ENCODE results near the gene SLC25A24.
"Not testable (repeated sequence)": the region's sequence is repeated elsewhere in the genome, so short reads cannot be mapped to it uniquely, and the experiment has no call there.

The SLC25A24 gene

GRCh38 chr1:108203582-108203981 is 3.4 kb upstream of the SLC25A24 start:
- not testable (repeated sequence) for H2BK5ac ChIP-seq (ENCODE audit: low read length); DNase-seq (ENCODE audit: low spot score); H3K23ac ChIP-seq (ENCODE audit: low read depth, low read length, poor library complexity); H3K4me2 ChIP-seq (ENCODE audit: insufficient read depth, low read length, poor library complexity, severe bottlenecking); H4K8ac ChIP-seq (ENCODE audit: low read depth, low read length); H3K18ac ChIP-seq (ENCODE audit: low read length); H3K4me1 ChIP-seq (ENCODE audit: control insufficient read depth in 2 of 2, insufficient read depth in 1 of 2, low read depth in 1 of 2, low read length in 2 of 2); H2AFZ ChIP-seq (ENCODE audit: low read length); H3K9me3 ChIP-seq (replicated peaks in 1 of 2; ENCODE audit: control insufficient read depth in 2 of 2, insufficient read depth in 1 of 2, low read depth in 1 of 2, low read length in 2 of 2); H3K9ac ChIP-seq (ENCODE audit: low read depth, low read length, poor library complexity); H3K4me3 ChIP-seq (ENCODE audit: low read length in 2 of 2); H3K79me1 ChIP-seq (ENCODE audit: low read depth, low read length); H3K4ac ChIP-seq (ENCODE audit: low read length); H3K36me3 ChIP-seq (replicated peaks in 1 of 2; ENCODE audit: control insufficient read depth in 2 of 2, insufficient read depth in 2 of 2, low read length in 2 of 2); H3K27ac ChIP-seq (replicated peaks; ENCODE audit: low read length); H2BK12ac ChIP-seq (ENCODE audit: low read length); H3K27me3 ChIP-seq (ENCODE audit: control insufficient read depth in 3 of 3, insufficient read depth in 3 of 3, low read depth in 1 of 3, low read length in 3 of 3); H3K14ac ChIP-seq (ENCODE audit: low read length); H4K91ac ChIP-seq (ENCODE audit: low read depth, low read length, poor library complexity); H2BK120ac ChIP-seq (ENCODE audit: low read depth, low read length); H2BK15ac ChIP-seq (ENCODE audit: low read length); H2AK5ac ChIP-seq (ENCODE audit: low read depth, low read length)
- WGBS, 2 donors (ENCODE audit: extremely low coverage in 2 of 2, insufficient read length in 2 of 2, insufficient replicate concordance in 1 of 2): no CpG with 5 or more reads among the region's 3 CpGs

- peaks cover 3% of the 10 kb centered on the region for H3K79me1 ChIP-seq (ENCODE audit: low read depth, low read length)
- no peak overlapping the region for H3K4me3 ChIP-seq (ENCODE audit: low read length in 2 of 2)
- H3K36me3 ChIP-seq (replicated peaks in 1 of 2; ENCODE audit: control insufficient read depth in 2 of 2, insufficient read depth in 2 of 2, low read length in 2 of 2): peaks cover 5 to 17% of the 10 kb centered on the region in 2 donors
- no peak overlapping the region for H3K4ac ChIP-seq (ENCODE audit: low read length)
- no peak overlapping the region for H2BK15ac ChIP-seq (ENCODE audit: low read length)
- H2BK12ac ChIP-seq (ENCODE audit: low read length): no peak overlapping the region
- WGBS, 2 donors (ENCODE audit: extremely low coverage in 2 of 2, insufficient read length in 2 of 2, insufficient replicate concordance in 1 of 2): no CpG with 5 or more reads among the region's 5 CpGs
- H3K27ac ChIP-seq (replicated peaks; ENCODE audit: low read length): no peak overlapping the region
- no peak overlapping the region for H3K18ac ChIP-seq (ENCODE audit: low read length)
- peaks cover 0 to 19% of the 10 kb centered on the region in 2 donors for H3K9me3 ChIP-seq (replicated peaks in 1 of 2; ENCODE audit: control insufficient read depth in 2 of 2, insufficient read depth in 1 of 2, low read depth in 1 of 2, low read length in 2 of 2)
- H2BK5ac ChIP-seq (ENCODE audit: low read length): no peak overlapping the region
- no peak overlapping the region for H3K4me2 ChIP-seq (ENCODE audit: insufficient read depth, low read length, poor library complexity, severe bottlenecking)
- H3K23ac ChIP-seq (ENCODE audit: low read depth, low read length, poor library complexity): no peak overlapping the region
- no peak for DNase-seq (ENCODE audit: low spot score)
- H2AK5ac ChIP-seq (ENCODE audit: low read depth, low read length): no peak overlapping the region
- no peak overlapping the region for H3K9ac ChIP-seq (ENCODE audit: low read depth, low read length, poor library complexity)
- no peak overlapping the region for H4K8ac ChIP-seq (ENCODE audit: low read depth, low read length)
- no peak overlapping the region for H3K14ac ChIP-seq (ENCODE audit: low read length)
- H3K4me1 ChIP-seq (ENCODE audit: control insufficient read depth in 2 of 2, insufficient read depth in 1 of 2, low read depth in 1 of 2, low read length in 2 of 2): peaks cover 6% of the 10 kb centered on the region in 2 donors
- H3K27me3 ChIP-seq (ENCODE audit: control insufficient read depth in 3 of 3, insufficient read depth in 3 of 3, low read depth in 1 of 3, low read length in 3 of 3): no peaks in the 10 kb centered on the region
- no peak overlapping the region for H2BK120ac ChIP-seq (ENCODE audit: low read depth, low read length)
- no peak overlapping the region for H4K91ac ChIP-seq (ENCODE audit: low read depth, low read length, poor library complexity)
- H2AFZ ChIP-seq (ENCODE audit: low read length): no peak overlapping the region
Observed at GRCh38 chr1:108201687-108202086, 1.5 kb upstream of the SLC25A24 start.

DNA sequence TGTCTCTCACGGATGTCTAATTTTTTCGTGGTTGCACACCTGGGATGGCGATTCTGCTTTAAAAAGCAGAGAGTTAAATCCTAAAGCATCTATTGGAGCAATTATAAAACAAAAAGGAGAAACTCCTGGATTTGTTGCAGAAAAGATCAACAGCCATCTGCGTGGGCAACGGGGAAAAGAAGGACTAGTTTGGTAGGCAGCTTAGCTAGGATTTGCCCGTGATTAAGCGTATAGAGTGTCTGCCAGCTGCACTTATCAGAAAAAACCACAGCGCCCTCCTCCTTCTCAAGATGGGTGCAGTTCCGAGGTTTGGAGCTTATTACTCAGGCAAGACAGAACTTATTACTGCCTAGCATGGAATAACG is 526 bp upstream of the SLC25A24 start:
- Histone ChIP-seq H3K27ac (replicated peaks; ENCODE audit: low read length) (peak overlapping the region; percentile 55), H4K8ac (ENCODE audit: low read depth, low read length) (no peak overlapping the region), H3K4me1 (ENCODE audit: control insufficient read depth in 2 of 2, insufficient read depth in 1 of 2, low read depth in 1 of 2, low read length in 2 of 2) (peaks cover 6% of the 10 kb centered on the region in 2 donors), H3K4me3 (ENCODE audit: low read length in 2 of 2) (peak overlapping the region; percentile 95 to 99), H2BK5ac (ENCODE audit: low read length) (no peak overlapping the region), H3K14ac (ENCODE audit: low read length) (no peak overlapping the region), H3K9ac (ENCODE audit: low read depth, low read length, poor library complexity) (peak overlapping the region; percentile 91), H3K9me3 (replicated peaks in 1 of 2; ENCODE audit: control insufficient read depth in 2 of 2, insufficient read depth in 1 of 2, low read depth in 1 of 2, low read length in 2 of 2) (peaks cover 0 to 29% of the 10 kb centered on the region in 2 donors), H3K4ac (ENCODE audit: low read length) (no peak overlapping the region), H2AK5ac (ENCODE audit: low read depth, low read length) (no peak overlapping the region), H4K91ac (ENCODE audit: low read depth, low read length, poor library complexity) (no peak overlapping the region), H3K27me3 (ENCODE audit: control insufficient read depth in 3 of 3, insufficient read depth in 3 of 3, low read depth in 1 of 3, low read length in 3 of 3) (no peaks in the 10 kb centered on the region), H3K23ac (ENCODE audit: low read depth, low read length, poor library complexity) (peak overlapping the region; percentile 99), H3K4me2 (ENCODE audit: insufficient read depth, low read length, poor library complexity, severe bottlenecking) (peak overlapping the region; percentile 90), H2BK15ac (ENCODE audit: low read length) (no peak overlapping the region), H3K36me3 (replicated peaks in 1 of 2; ENCODE audit: control insufficient read depth in 2 of 2, insufficient read depth in 2 of 2, low read length in 2 of 2) (peaks cover 5 to 28% of the 10 kb centered on the region in 2 donors), H2BK120ac (ENCODE audit: low read depth, low read length) (no peak overlapping the region), H2AFZ (ENCODE audit: low read length) (peak overlapping the region; percentile 92), H2BK12ac (ENCODE audit: low read length) (no peak overlapping the region), H3K79me1 (ENCODE audit: low read depth, low read length) (peaks cover 3% of the 10 kb centered on the region), H3K18ac (ENCODE audit: low read length) (peak overlapping the region; percentile 91)
- no peak for DNase-seq (ENCODE audit: low spot score)
- no CpG with 5 or more reads among the region's 10 CpGs for WGBS, 2 donors (ENCODE audit: extremely low coverage in 2 of 2, insufficient read length in 2 of 2, insufficient replicate concordance in 1 of 2)

DNA sequence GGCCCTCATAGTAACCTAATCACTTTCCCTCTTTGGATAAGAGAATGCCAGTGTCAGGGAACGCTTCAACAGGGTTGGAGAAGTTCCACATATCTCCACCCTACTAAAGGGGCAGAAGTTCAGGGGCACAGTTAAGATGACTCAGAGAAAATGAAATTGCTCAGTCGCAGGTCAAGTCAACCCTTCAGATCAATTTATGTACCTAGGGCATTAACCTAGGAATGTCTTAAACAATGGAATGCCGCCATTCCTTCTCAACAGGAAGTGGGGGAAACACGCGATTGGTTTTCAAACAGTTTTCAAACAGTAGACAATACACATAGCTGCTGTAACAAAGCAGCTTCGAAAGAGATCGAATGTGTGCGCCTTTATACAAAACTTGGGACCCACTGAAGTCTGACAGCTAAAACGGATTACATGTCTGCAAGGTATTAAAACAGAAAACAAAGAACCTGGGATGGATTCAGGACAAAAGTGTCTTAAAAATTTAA is 897 bp downstream of the SLC25A24 start:
- no peak overlapping the region for H3K4ac ChIP-seq (ENCODE audit: low read length)
- H3K4me3 ChIP-seq (ENCODE audit: low read length in 2 of 2): peak overlapping the region; percentile 95 to 99
- peak overlapping the region; percentile 68 for H3K4me2 ChIP-seq (ENCODE audit: insufficient read depth, low read length, poor library complexity, severe bottlenecking)
- H4K8ac ChIP-seq (ENCODE audit: low read depth, low read length): no peak overlapping the region
- peaks cover 8 to 42% of the 10 kb centered on the region in 2 donors for H3K36me3 ChIP-seq (replicated peaks in 1 of 2; ENCODE audit: control insufficient read depth in 2 of 2, insufficient read depth in 2 of 2, low read length in 2 of 2)
- no CpG with 5 or more reads among the region's 9 CpGs for WGBS, 2 donors (ENCODE audit: extremely low coverage in 2 of 2, insufficient read length in 2 of 2, insufficient replicate concordance in 1 of 2)
- H2BK12ac ChIP-seq (ENCODE audit: low read length): no peak overlapping the region
- H3K14ac ChIP-seq (ENCODE audit: low read length): no peak overlapping the region
- H2BK5ac ChIP-seq (ENCODE audit: low read length): no peak overlapping the region
- no peak overlapping the region for H4K91ac ChIP-seq (ENCODE audit: low read depth, low read length, poor library complexity)
- H3K4me1 ChIP-seq (ENCODE audit: control insufficient read depth in 2 of 2, insufficient read depth in 1 of 2, low read depth in 1 of 2, low read length in 2 of 2): peaks cover 6% of the 10 kb centered on the region in 2 donors
- H3K79me1 ChIP-seq (ENCODE audit: low read depth, low read length): peaks cover 3% of the 10 kb centered on the region
- no peak overlapping the region for H3K9ac ChIP-seq (ENCODE audit: low read depth, low read length, poor library complexity)
- H2AK5ac ChIP-seq (ENCODE audit: low read depth, low read length): no peak overlapping the region
- peak overlapping the region; percentile 92 for H2AFZ ChIP-seq (ENCODE audit: low read length)
- no peak overlapping the region for H3K18ac ChIP-seq (ENCODE audit: low read length)
- DNase-seq (ENCODE audit: low spot score): peak; percentile 3
- no peak overlapping the region for H3K27ac ChIP-seq (replicated peaks; ENCODE audit: low read length)
- H2BK15ac ChIP-seq (ENCODE audit: low read length): no peak overlapping the region
- H3K27me3 ChIP-seq (ENCODE audit: control insufficient read depth in 3 of 3, insufficient read depth in 3 of 3, low read depth in 1 of 3, low read length in 3 of 3): no peaks in the 10 kb centered on the region
- no peak overlapping the region for H2BK120ac ChIP-seq (ENCODE audit: low read depth, low read length)
- no peak overlapping the region for H3K23ac ChIP-seq (ENCODE audit: low read depth, low read length, poor library complexity)
- H3K9me3 ChIP-seq (replicated peaks in 1 of 2; ENCODE audit: control insufficient read depth in 2 of 2, insufficient read depth in 1 of 2, low read depth in 1 of 2, low read length in 2 of 2): peaks cover 0 to 39% of the 10 kb centered on the region in 2 donors
